ENCODE data around the gene SLC23A3.

The SLC23A3 gene

GRCh38 chr2:219142329-219142728 lies 27.5 kb downstream of the SLC23A3 start:
- DNase-seq (ENCODE audit: low read depth in 2 of 2) = no peak

DNA sequence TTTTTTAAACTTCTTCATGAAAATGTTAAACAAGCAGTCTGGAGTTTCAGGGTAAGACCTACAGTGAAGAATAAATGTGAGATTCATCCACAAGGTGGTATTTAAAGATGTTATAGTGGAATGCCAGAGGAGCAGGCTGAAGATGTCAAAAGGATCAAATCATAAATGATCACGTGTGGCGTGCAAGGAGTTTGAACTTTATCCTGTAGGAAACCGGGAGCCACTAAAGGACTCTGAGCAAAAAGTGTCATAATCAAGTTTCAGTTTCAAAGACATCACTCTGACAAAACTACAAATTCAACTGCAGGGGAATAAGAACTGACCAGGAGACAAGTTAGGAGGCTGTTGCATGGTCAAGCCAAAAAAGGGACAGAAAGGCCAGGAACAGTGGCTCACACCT lies 29.1 kb downstream of the SLC23A3 start:
- DNase-seq (ENCODE audit: low read depth in 2 of 2) = no peak

GRCh38 chr2:219133976-219134375 lies 35.9 kb downstream of the SLC23A3 start:
- no peak for DNase-seq (ENCODE audit: low read depth in 2 of 2)

GRCh38 chr2:219131744-219132143 lies 38.1 kb downstream of the SLC23A3 start:
- DNase-seq (ENCODE audit: low read depth in 2 of 2) = no peak

- no peak for DNase-seq (ENCODE audit: low read depth in 2 of 2)
These were observed 38.5 kb downstream of the SLC23A3 start for GRCh38 chr2:219131327-219131726.

DNA sequence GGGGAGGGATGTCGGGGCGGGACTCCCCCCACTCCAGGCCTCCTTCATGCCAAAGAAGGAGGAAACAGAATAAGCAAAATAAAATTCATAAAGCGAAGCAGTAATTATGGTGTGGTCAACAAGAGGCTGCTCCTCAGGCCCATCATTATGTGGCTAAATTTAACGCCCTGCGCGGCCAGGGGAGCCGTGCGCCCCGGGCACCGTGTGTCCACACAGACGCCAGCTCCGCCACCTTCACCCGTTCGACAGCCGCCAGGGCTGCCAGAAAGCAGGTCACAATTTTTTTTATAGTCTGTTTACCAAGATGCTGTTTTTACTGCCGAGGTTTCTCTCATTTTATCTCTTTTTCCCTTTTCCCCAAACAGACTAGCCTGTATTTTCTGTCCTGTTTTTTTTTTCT lies 40.2 kb downstream of the SLC23A3 start:
- no peak for DNase-seq (ENCODE audit: low read depth in 2 of 2)

DNA sequence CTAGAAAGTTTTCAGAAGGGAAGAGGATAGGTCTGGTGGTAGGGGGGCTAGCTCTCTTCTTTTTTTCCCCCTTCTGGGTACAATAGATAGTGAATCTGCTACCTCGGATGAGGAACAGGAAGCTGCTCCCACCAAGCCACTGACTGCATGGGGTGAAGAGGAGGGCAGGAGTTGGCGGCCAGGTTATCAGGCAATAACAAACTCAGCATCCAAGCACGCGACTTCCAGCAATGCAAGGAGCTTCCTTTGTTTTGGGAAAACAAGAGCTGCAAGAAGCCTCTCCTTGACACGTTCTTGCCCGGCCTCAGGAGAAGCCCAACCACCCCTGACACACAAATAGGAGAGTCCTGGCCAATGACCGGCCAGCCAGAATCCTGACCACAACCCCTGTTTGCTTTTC lies 41.4 kb downstream of the SLC23A3 start:
- DNase-seq (ENCODE audit: low read depth in 2 of 2) = no peak

GRCh38 chr2:219127037-219127635 lies 42.7 kb downstream of the SLC23A3 start:
- DNase-seq (ENCODE audit: low read depth in 2 of 2) = no peak

- DNase-seq (ENCODE audit: low read depth in 2 of 2) = no peak
These were observed 43.3 kb downstream of the SLC23A3 start for GRCh38 chr2:219126555-219126954.

DNA sequence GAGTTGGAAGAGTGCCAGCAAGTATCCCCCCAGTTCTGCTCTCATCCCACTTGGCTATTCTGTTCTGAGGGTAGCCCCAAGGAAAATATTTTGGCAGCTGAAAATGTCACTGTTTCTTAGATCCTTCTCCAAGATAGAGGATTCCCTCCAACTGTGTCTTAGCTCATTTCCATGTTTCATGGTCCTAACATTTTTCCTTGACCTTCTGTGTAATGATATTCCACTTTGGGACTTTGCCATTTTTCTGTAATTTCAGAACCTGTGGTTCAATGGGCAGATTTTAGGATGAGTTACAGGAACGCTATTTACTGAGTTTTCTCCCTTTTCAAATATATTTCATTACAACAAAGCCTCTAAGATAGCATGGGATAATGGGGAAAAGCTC lies 44.0 kb downstream of the SLC23A3 start:
- no peak for DNase-seq (ENCODE audit: low read depth in 2 of 2)

GRCh38 chr2:219125225-219125885 lies 44.5 kb downstream of the SLC23A3 start:
- no peak for DNase-seq (ENCODE audit: low read depth in 2 of 2)

- DNase-seq (ENCODE audit: low read depth in 2 of 2) = no peak
These were observed 45.3 kb downstream of the SLC23A3 start for GRCh38 chr2:219124381-219125110.

- no peak for DNase-seq (ENCODE audit: low read depth in 2 of 2)
These were observed 46.3 kb downstream of the SLC23A3 start for GRCh38 chr2:219123356-219124135.

DNA sequence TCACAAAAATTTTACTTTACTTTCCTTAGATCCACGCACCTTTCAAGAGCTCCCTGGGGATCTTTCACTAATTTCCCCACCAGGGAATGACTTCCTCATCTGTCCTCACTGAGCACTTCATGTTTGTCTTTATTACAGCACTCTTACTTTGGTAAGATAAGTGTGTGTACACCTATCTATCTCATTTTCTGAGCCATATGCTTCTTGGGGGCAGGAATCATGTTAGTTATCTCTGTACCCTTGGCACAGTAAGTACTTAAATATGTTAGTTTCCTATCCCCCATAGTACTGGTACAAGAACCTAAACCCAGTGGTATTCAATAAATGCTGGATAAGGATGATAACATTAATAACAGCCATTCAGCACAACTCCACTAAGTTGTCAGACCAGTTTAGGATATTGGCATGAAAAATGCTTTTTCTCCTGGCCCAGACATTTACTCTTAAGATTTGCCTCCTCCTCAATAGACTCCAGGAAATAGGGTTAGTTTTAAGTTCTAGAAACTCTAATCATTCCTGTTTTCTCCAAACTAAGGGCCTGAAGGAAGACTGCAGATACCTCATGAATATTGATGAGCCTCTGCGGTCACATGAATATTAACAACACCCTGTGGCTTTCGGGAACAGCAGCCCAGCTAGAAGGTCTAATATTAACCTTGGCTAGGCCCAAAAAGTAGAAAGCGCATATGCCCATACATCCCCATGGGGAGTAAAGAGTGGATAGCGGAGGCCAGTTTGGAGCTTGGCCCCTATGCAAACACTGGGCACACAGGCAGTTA lies 47.4 kb downstream of the SLC23A3 start:
- no peak for DNase-seq (ENCODE audit: low read depth in 2 of 2)

DNA sequence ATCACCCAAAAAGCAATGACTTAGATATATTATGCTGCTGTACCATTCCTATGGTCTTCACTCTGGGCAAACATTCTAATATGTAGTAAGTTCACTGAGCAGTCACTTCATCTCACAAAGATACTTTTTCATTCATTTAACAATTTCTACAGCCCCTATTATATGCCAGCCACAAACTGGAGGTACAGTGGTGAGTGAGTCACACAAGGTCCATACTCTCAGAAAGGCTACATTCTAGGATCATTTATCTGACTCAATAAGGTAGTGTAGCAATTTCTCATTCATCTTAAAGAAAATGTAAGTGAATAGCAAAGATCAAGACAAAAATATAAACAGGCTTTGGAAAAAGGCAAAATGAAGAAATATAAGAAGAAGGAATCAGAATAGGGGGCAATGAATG lies 49.7 kb downstream of the SLC23A3 start:
- no peak for DNase-seq (ENCODE audit: low read depth in 2 of 2)

DNA sequence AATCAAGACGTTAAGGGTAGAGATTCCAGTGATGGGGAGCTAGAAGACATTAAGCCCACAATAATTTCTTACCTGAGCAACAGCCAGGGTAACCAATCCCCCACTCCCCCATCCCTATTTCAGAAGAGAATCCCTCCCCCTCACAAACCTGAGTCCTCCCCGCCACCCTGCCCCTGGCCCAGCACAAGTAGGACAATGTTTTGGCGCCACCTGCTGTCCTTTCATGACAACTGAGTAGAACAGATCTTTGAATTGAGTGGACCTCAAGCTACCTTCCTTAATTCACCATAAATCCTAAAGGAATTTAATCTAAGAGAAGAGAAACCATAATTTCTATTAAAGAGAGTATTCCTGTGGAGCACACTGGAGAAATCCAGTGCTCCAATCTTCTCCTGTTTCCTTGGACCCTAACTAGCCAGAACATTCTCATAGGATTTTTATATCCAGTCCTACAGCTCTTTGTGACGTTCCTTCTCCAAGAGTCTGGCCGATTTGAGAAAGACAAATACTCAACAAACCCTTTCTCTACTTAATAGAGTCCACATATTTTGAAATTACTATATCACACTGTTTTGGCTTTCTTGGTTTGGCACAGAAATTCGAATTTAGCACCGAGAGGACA lies 50.3 kb downstream of the SLC23A3 start:
- peak; percentile 39 to 47 for DNase-seq (ENCODE audit: low read depth in 2 of 2)

DNA sequence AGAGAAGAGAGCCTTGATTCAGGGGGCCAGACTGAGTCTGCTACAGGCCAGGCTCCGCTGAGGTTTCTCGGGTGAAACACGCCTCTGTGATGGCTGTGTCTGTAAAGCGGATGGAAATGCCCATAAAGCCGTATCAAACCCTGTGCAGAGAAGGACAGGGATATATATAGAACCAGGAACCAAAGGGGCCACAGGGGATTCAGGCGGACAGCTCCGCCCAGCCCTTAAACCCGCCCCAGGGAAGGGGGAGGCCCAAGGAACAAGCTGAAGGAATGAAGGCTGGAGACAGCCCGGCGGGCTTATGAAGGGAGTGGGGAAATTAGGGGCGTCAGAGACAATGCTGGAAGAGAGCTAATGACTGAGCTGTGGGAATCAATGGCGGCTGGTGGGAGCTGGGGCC lies 51.3 kb downstream of the SLC23A3 start:
- no peak for DNase-seq (ENCODE audit: low read depth in 2 of 2)

DNA sequence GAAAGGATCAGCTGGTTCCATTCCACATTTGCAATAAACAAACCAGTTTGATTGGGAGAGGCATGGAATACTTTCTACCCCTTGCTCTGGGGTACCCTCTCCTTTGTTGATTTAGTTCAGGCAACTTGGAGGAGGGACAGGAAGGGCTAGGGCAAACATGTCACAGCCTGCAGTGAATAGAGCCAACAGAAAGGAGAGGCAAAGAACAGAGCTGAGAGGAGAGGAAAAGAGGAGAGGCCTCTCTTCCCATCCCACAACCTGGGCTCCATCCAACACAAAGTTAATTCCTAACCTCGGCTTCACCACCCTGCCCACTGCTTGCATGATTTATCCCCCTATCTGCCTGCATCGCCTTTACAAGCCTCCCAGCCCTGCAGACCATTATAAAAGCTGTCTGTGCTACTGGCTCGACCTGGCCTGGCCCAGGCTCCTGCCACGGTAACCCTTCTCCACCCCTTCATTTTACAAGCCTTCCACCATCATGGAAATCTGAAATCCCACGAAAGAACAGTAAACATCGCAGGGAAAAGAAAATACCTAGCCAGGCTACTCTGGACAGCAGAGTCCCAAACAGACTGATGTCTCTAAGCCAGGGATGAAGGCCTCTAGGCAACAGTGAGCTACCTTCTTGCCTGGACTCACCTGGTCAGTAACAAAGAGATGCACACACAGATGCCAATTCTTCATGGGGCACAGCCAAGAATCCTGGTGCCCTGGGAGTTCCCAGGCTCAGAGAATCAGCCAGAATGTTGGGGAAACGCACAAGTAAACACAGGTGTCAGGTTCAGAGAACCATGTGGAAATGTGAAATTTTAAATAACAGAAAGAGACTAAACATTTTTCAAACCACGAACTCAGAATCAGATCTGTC lies 52.8 kb downstream of the SLC23A3 start:
- DNase-seq (ENCODE audit: low read depth in 2 of 2) = no peak

GRCh38 chr2:219112651-219113338 lies 57.0 kb downstream of the SLC23A3 start:
- DNase-seq (ENCODE audit: low read depth in 2 of 2) = no peak

DNA sequence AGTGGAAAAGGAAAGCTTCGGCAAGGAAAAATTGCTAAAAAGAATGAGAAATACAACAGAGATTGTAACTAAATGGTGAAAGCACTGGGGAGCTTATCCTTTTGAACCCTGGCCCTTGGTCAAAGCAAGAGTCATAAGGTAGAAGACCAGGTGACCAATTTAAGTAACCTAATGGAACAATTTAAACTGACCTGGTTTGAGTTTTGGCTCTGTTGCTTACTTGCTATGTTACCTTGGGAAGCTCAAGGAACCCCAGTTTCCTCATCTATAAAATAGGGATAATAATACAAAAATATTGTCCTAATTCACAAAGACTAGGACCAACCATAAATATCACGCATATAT lies 57.8 kb downstream of the SLC23A3 start:
- no peak for DNase-seq (ENCODE audit: low read depth in 2 of 2)
